NCI-H345 treated with DMSO at 0.1 percent for 48 hours (cell line): Measurements from ENCODE around the gene PCP4.
"Not testable (repeated sequence)": the region's sequence is repeated elsewhere in the genome, so short reads cannot be mapped to it uniquely, and the experiment has no call there.

Source experiments
- DNase-seq: peaks from one replicate; lab custom pipeline; 2025; ENCODE audit not compliant: unreplicated experiment; lab: John Stamatoyannopoulos, UW

PCP4 gene

DNA sequence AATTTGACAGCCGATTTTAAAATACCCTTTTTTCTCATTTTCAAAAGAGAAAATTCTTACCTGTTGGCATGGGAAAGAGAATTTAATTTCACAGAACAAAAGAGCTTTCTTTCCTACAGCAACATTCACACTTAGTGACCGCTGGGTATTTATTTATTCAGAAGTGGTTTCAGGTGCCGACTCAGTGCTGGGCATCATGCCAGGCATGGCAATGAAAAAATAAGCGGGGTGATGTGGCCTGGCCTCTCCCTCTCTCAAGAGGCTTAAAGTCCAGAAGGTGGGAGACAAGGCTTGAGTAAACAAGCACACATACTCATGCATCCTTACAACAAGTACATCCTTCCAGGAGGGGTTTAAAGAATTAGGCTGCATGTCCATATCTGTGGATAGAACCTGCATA lies 4.1 kb upstream of the PCP4 start:
- DNase-seq, result peak; percentile 85

DNA sequence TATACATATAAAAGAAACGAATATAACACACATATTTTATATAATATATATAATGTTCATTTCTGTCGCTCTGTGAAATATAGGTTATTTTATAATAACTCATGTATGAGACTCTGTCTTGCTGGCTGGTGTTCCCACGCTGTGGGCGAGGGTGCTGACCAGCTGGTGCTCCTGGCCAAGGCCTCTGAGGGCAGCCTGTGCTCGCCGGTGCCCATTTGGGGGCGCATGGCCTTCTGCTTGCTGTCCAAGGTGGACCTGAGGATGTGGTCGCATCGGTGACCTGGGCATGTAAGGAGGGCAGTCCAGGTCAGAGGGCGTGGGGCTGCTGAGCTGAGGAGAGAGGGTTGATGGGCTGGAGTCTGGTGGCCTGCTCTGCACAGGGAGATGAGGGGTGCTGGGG lies 1.1 kb upstream of the PCP4 start:
- DNase-seq, result no peak

DNA sequence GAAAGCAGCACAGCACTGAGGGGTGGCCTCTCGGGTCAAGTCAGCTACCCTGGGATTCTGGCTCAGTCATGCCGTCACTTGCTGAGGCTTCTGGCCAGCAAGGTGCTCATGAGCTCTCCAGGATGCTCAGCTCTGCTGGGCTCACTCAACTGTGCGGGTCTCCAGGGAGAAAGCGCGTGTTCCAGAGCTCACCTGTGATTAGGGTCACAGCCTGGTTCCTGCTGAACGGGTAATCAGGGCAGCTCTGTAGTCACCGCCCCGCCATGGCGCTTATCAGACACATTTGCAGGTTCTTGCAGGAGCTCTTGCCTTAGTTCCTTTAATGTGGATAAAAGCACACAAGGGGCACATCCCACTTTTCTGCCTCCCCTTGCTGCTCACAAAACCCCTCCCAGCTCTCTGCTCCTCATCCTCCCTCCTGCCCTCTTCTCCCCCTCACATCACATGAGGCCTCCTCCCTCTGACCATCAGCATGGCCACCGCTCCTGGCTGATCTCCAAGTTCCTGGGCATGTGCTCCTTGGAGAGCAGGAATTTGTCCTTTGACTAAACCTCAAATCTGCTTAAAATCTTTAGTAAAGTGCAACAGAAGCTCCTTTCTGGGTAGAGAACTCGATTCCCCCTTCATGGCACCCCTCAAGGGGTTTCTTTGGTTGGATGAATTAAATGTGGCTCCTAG lies 2.0 kb downstream of the PCP4 start:
- no peak for DNase-seq

DNA sequence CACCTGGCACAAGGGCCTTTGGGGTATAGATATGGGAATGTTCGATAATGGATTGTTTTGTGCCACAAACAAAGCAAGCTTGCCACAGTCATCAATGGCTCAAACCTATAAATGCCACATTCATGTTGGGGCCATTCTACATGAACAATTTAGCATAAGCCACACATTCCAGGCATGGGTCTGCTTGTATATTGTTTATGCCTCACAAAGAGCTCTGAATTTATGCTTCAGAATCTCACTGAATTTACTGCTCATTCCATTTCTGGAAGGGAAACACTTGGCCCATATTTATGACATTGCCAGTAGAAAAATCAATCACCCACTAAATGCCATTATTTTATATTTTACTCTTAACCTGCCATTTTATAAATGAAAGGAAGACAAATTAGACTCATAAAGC lies 6.4 kb downstream of the PCP4 start:
- DNase-seq, result no peak

DNA sequence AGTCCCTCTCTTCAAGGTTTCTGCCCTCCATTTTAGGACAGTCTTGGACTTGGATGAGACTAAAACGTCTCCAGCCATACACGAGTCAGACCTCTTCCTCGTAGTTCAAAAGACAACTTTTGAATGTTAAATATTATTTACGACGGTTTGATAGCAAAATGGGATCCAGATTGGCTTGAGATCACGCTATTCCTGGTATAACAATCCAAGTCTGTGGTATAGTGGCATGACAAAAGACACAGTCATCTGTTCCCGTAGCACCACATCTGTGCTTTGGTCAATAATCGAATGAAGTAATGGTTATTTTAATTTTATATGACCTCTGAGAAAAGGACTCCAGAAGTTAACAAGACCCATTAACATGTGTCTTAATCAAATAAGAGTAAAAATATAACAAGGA lies 7.0 kb downstream of the PCP4 start:
- no peak for DNase-seq

DNA sequence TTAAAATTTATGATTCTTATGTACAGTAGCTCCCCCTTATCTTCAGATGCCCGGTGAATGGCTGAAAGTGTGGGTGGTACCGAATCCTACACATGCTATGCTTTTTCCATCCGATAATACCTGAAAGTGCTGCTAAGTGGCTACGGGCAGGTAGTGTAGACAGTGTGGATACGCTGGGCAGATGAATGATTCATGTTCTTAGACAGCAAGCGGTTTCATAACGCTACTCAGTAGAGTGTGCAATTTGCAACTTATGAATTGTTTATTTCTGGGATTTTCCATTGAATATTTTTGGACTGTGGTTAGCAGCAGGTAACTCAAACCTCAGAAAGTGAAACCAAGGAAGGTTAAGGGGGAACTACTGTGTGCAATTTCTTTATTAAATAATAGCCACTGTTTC lies 7.5 kb downstream of the PCP4 start:
- no peak for DNase-seq

DNA sequence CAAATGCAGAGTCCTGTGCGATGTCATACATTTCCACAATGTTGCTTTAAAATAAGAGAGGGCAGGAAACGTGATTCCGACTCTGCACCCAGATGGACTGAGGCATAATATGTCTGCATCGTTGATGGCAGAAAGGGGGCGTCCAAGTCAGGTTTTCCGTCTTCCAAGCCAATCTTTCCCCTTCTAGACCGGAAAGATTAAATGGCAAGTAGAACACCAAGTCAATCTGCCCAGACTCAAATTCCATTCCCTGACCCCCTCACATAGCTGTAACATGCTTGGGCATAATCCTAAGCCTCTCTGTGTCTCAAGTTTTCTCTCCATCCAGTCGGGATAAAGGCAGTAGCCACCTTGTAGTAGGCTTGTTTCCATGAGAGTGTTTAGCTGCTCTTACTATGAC lies 14.4 kb downstream of the PCP4 start:
- DNase-seq, result no peak

DNA sequence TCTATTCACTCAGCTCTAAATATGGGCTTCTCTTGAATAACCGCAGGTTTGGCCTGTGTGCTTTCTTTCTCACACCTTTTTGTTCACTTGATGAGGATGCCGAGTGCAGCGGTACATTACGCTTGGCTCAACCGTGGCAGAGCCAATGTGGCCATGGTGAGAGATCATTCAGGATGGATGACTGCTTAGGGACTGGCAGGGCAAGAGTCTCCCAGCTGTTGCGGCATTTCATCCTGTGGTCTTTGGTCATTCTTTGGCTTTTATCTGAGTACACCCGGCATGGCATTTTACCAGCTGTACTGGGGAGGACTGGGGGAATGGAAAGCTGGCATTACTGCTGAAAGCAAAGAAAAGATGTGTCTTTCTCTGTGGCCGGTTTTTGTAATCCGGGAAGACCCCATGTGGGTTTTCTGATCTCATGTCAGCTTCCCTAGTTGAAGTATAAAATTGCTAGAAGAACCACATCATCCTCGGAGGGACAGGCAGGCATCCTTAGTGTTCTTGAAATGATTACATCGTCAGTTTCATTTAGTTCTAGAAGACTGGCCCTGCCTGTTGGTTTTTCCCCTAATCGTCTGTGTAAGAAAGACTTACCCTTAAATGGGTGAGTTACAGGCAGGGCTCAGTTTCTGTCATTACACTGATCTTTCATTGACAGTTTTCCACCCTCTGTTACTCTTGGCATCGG lies 15.1 kb downstream of the PCP4 start:
- no peak for DNase-seq

DNA sequence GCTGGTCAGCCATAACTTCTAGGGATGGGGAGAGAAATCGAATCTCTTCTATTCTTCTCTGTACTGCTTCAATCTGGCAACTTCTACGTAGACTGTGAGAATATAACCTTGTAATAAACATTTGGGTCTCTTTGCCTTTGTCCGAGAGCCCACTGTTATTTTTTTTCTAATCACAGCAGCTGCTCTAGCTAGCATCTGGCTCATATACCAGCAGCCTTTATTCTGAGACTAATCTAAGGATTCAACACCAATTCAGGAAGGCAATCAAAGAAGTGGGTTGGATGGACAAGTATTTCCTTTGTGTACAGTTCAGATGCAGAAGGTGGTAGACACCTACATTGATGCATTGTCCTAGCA lies 15.6 kb downstream of the PCP4 start:
- no peak for DNase-seq

DNA sequence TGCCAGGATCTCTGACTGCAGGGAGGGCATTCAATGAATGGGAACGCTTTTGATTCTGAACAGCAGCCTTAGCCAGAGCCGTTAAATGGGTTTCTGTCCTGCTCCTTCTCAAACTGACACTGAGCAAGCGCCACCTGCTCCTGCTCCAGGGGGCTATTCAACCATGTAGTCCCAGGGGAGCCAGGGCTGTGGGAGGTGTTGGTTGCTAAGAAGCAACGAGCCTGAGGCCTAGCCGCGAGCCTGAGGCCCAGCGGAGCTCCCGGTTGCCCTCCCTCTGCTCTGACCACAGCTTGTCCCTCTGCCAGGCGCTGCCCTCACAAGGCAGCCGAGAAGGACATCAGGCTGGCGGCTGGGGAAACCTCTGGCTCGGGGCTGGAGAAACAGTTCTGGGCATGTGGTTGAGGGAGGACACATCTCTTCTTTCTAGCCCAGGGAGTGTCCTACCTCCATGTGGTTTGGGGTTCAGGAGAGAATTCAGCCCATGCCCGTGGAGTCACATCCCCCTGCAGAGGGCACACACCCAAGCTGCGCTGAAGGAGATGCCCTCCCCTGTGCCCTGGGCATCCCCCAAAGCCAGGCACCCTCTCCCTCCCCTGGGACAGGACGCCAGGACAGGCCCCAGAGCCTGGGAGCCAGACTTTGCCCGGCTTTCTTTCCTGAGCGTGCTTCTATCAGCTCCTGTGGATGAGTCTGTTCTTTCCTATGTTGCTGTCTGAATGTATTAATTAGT lies 18.0 kb downstream of the PCP4 start:
- DNase-seq, result peak; percentile 98

DNA sequence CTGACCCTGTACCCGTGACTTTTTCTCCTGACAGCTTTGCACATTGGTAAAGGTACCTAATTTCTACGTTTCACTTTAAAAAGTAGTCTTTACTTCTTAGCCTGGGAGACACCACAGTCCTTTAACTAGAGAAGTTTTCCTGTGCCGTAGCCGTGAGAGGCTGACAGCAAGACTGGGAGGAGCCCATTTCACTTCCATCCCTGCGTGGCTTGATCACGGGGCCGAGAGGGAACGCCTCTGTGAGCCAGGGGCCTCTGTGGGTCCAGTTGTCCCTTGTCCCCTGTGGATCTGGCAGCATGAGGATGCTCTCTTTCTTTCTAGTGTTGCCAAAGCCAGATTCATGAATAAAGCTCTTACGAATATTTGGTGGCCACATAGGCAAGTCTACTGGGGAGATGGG lies 21.6 kb downstream of the PCP4 start:
- no peak for DNase-seq

DNA sequence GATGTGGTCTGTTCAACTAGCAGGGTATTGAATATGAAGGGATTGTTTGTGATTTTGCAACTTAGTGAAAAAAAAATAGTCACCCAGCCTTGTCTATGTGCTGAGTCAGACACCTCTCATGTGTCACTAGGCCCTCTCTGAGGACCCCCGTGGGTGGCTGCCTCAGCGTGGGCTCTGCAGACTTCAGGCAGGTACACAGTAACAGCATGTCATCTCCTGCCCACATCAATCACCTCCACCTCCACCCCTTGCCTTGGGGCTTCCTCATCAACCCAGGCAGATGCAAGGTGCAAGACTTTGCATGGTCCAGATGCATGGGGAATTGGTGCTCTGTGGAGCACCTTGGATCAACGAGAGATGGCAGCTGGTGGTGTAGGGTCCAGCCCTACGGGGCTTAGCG lies 23.9 kb downstream of the PCP4 start:
- DNase-seq, result no peak

DNA sequence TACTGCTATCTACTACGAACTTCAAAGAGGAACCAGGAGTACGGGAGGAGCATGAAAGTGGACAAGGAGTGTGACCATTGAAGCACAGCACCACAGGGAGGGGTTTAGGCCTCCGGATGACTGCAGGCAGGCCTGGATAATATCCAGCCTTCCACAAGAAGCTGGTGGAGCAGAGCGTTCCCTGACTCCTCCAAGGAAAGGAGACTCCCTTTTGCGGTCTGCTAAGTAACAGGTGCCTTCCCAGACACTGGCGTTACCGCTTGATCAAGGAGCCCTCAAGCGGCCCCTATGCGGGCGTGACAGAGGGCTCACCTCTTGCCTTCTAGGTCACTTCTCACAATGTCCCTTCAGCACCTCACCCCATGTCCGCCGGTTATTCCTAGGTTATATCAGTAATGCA lies 24.6 kb downstream of the PCP4 start:
- DNase-seq, result not testable (repeated sequence)

DNA sequence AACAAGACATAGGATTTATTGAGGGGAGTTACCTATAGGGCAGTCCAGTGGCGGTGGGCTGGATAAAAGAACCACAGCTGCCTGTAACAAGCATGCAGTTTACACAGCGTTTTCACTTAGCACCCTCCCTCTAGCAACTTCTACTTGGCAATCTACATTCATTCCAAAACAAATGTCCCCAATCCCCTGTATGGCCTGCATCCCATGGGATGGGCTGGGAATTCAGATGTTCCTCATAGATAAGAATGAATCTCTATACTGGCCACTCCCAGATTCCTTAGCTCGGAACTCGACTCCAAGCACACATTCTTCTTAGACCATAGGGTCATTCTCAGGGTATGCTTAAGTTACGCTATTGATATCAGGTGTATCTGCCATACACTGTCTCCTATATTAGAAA lies 33.3 kb downstream of the PCP4 start:
- no peak for DNase-seq

DNA sequence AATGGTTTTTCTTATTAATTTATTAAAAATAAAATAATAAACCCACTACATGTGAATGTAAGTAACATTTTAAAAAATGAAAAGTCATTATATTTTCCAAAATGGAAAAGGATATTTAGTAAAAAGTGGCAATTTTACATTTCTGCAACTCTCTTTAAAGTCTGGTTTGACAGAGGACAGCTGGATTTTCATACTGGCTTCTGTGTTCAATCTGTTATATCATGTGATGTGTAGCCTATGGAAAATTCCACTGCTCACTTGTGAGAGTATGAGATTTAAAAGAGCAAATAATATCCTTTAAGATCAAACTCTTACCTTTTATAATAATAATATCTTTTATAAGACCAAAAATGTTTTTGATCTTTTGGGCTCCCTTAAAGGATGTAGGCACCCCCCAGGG lies 33.7 kb downstream of the PCP4 start:
- no peak for DNase-seq

DNA sequence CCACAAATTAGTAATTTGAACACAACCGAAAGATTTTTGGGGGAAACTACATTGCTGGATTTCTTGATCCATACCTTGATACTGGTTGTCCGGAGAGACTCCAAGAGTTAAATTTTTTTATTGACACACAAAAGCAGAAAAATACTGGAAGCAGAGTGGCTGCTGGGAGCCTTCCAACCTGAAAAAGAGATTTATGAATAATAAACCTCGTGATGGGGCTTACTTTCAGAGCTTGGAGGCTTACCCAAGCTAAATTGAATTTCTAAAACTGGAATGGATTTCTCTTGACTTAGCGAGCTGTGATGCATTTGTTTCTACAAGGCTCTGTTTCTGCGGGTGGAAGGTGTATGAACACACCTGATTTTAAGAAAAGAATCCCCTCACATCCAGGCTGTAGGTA lies 35.7 kb downstream of the PCP4 start:
- DNase-seq, result no peak

DNA sequence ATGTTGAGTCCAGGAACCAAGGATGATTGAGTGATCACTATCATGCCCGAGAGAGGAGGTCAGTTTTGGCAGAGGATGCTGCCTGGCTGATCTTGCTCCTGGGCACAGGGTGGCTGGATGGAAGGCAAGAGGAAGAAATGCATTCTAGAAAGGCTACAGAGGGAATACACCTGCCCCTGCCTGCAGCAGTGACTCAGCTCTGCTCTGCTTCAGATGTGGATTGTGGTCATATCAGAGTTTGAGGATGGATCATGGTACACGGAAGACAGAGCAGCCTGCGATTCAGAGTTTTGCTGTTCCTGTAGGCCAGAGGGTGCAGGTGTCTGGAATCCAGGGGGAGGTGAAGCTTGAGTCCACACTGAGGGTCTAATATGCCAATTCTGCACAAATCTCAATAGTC lies 37.2 kb downstream of the PCP4 start:
- no peak for DNase-seq

DNA sequence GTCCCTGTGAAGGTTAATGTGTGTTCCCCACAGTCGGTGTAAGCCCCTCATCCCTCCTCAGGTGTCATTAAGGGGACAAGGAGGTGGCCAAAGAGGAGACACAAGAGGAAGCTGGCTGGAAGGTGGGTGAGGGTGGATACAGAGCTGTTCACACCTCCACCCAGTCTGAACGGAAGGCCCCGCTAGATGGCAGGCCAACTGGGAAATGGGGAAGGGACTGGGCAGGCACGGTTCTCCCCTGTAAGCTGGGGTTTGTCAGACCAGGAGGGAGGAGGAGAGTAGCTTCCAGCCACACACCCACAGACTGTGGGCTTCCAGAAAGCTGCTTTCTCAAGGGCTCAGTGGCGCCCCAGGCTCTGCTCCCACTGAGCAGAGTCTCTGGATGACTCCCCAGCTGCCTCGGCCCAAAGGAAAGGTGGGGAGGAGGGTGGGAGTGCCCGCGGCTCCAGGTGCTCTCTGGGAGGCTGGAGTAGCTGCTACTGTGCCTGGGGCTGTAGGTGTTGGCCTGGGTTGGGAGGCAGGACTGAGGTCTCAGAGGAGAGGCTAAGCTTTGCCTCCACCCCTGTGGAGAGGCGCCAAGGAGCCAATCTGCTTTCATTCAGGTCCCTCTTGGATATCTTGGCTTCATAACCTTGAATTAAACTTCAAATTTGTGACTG lies 41.2 kb downstream of the PCP4 start:
- DNase-seq, result no peak

DNA sequence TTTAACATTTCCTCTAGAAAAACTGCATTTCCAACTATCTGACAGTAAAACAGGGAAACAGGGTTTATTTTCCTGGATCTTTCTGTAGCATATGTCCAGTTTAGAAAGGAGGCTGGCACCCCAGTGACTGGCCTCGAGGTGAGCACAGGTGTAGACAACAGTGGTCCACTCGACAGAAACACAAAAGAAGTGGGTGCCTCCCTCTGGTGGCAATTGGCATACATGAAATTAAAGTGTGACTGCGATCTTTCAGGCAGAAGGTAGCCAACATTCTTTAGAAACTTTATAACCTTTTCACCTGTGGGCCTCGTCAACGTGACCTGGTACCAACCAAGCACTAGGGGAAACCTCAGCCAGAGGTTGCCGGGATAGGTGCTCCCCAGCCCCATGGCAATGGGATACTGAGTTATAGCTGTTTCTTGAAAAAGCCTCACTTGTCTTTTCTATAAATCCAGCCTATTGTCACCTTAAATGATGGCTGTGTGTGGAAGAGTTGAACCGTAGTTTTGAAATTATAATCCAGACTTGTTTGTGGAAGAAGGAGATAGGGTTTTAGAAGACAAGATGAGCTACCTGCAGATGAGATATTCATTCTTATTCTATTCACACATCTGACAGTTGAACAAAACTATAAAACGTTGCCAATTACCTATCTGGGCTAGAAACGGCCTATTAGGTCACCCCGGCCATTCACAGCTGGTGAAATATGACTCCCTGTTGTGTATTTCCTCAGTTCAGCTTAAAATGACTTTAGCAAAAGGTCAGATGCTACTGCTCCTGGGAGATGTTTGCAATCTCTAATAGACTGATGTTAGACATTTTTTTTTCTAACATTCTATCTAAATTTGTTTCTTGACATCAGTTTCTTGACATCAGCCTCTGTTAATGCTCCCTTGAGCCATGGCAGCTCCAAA lies 44.3 kb downstream of the PCP4 start:
- peak; percentile 15 for DNase-seq

DNA sequence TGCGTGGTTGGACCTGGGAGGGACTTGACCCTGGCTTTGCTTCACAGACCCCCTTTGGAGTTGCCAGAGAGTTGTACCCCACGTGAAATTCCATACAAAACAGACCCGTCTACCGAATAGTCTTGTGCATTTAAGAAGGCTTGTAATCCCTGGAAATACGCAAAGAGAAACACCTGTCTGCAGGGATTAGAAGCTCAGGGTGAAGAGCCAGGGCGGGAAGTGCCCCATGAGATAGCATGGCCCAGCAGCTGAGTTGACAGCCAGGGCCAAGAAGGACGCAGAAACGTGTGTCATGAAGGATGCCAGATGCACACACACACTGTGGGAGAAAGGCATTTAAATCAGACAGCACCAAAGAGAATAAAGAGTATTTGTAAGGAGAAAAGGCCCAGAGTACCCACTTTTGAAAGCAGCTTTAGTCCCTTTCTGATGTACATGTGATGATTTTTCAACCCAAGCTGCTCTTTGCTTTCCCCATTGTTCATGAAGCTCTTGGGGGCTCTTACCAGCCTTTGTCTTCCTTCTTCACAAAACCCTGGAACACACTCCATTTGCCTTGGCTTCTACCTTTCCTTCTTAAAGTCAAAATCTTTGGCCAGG lies 46.6 kb downstream of the PCP4 start:
- DNase-seq, result no peak

DNA sequence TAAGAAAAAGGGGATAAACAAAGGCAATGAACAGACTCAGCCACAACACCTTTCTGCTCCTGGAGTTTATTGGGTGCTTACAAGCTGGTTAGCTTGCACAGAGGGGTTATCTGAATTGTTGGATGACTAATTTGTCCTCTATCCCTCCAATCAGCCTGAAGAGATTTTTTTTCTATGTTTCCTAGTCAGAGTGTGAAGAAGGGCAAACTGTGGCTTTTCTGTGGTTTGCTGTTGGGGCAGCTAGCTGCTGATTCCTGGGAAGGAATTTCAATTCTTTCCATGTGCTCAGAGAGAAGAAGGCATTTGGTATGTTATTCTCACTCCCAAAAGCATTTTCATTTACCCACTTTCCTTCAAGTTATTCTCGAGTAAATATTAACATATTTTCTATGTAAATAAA lies 48.6 kb downstream of the PCP4 start:
- DNase-seq, result no peak
